NCI-H2107 treated with DMSO at 0.1 percent for 48 hours (cell line): ENCODE measurements around the gene MAMDC2.

Experiments used
- DNase-seq: peaks from one replicate; lab custom pipeline; 2025; ENCODE audit not compliant: unreplicated experiment; lab: John Stamatoyannopoulos, UW

Gene MAMDC2, protein sequence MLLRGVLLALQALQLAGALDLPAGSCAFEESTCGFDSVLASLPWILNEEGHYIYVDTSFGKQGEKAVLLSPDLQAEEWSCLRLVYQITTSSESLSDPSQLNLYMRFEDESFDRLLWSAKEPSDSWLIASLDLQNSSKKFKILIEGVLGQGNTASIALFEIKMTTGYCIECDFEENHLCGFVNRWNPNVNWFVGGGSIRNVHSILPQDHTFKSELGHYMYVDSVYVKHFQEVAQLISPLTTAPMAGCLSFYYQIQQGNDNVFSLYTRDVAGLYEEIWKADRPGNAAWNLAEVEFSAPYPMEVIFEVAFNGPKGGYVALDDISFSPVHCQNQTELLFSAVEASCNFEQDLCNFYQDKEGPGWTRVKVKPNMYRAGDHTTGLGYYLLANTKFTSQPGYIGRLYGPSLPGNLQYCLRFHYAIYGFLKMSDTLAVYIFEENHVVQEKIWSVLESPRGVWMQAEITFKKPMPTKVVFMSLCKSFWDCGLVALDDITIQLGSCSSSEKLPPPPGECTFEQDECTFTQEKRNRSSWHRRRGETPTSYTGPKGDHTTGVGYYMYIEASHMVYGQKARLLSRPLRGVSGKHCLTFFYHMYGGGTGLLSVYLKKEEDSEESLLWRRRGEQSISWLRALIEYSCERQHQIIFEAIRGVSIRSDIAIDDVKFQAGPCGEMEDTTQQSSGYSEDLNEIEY

DNA sequence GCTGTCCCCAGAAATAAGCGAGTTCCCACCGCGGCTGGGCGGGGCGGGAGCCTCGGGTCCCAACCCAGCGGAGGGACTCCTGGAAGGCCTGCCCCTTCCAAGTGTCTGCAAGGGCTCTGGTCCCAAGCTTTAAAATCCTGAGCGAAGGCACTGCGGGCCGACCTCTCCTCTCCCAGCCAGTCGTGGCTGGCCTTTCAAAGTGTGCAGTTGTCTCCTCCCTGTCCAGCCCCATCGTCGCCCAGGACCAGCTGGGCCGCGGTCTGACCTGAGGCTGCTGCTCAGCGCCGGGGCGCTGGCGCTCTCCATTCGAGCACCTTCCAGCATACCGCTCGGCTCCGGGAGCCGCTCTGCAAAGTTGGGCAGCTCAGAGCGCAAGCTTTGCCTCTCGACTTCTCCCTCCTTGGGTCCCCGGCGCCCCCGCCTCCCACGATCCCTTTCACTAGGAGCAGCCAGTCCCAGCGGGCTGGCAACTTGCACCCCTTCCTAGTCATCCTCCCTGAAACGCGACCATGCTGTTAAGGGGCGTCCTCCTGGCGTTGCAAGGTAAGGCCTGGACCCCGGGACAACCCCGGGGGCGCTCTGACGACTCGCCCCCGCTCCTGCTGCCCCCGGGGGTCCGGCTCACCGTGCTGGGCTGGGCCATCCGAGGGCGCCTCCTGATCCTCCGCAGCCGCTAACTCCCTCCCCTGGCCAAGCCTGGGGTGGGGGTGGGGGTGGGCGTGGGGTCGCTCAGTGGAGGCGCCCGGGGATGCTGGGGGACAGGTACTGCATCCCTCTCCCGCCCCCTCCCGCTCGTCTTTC is at the start of gene MAMDC2:
TSS of gene MAMDC2 (plus strand) at position 160 of the 801 bp plus-strand sequence. CDS start at position 510, 350 bp downstream.
- DNase-seq: no peak

DNA sequence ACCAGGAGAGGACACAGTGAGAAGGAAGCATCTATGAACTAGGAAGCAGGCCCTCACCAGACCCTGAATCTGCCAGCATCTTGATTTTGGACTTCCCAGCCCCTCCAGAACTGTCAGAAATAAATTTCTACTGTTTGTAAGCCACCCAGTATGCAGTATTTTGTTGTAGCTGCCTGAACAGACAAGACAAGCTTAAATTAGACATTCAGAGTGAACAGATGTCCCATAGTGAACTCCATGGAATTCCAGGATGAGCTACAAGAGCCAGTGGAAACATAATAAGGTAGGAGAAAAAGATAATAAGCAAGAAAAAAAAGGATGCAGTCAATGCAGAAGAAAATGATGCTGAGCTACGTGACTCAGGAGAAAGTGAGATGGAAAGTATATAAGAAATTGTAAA is 47.8 kb upstream of the MAMDC2 start:
- DNase-seq: no peak

DNA sequence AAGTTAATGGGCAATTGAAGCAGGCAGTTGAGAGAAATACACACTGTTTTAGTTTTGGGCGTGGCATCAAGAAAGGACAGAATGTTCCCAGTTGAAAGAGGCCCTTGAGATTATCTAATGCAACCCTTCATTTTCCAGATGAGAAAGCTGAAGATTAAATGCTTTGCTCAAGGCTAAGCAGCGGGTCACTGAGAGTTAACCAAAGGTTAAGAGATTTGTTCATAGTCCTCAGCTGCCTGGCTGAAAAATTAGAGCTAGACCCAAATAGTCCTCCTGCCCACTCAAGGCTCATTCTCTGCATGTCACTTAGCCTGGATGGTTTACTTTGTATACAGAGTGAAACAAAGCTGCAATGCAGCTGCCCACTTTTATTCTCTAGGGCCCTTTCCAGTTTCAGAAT is 46.7 kb upstream of the MAMDC2 start:
- peak; percentile 6 for DNase-seq

DNA sequence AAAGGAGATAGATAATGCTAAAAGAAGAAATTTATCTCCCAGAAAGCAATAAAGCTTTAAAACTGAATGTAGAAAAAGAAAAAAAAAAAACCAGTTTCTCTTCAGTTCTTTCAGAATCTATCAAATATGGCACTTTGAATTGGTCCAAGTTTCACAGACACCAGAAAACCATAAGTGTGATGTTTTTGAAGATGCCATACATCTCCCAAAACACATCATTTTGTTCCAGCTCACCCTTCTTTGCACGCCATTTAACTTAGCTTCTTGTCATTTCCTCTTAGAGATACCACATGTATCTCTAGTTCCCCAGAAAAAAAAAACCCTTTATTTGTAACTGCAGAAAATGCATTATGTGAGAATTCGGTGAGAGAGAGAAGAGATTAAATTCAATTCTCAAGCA is 46.1 kb upstream of the MAMDC2 start:
- DNase-seq: no peak

DNA sequence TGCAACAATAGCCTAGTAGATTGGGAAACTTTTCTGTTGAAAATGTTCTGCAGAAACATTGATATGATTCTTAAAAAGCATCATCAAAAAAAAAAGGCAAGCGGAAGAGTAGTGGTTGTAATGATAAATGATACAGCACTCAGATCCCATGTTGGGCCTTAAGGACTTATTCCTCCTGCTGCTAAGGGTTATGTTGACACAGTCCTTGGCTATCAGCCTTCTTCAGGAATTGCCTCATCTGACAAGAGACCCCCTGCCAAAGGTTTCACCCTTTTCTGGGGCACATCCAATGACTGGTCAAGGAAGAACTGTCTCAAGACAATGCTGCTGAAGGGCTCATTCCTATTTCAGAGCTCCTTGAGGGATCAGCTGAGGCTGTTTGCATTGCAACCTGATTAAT is 44.3 kb upstream of the MAMDC2 start:
- DNase-seq: no peak

DNA sequence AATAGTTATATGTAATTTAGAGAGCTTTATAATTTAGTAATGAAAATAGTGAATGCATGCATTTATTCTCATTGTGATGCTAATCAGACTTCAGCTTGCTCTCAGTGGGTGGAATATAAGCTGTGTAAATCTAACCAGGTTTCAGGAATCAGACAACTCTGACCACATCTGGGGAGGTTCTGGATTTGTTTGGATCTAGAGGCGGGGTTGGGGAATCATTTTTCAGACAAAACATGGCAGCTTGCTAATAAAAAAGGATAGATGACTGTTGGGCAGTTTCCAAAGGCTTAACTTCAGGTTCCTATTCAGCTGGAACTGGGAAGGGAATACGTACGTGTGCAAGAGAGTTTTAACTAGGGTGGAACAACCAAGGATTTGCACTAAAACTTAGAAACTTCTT is 43.2 kb upstream of the MAMDC2 start:
- DNase-seq: no peak

DNA sequence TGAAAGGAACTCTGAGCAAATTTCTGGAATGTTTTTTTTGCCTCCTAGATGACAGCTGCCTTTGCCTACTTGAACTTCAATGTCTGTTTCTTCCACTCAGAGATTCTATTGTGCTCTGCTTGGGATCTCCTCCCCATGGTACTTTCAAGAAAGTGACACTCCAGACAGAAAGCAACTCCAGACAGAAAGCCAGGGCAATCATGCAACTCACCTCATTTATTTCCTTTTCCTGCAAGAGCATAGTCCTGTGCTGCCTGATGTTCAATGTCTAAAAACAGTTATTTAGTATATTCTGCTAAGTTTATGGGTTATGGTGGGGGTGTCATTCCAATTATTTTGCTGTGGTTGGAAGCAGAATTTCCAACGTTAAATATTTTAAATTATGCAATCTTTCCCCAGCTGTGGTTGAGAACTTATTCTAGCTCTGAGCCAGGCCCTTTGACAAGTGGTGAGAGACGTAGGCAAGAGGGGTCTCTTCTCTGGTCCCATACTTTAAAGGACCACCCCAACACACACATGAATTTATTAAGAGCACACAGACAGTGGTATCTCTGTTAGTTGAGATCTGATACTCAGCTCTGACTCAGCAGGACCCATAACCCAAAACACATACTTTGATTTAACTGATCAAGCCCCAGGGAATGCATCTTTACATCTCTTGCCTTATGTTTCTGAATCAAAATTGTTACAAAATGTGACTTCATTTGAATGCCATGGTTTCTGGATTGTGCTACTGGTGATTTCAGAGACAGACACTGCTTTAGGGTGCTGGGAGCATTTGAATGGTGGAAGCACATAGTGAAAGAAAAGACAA is 39.5 kb upstream of the MAMDC2 start:
- no peak for DNase-seq

DNA sequence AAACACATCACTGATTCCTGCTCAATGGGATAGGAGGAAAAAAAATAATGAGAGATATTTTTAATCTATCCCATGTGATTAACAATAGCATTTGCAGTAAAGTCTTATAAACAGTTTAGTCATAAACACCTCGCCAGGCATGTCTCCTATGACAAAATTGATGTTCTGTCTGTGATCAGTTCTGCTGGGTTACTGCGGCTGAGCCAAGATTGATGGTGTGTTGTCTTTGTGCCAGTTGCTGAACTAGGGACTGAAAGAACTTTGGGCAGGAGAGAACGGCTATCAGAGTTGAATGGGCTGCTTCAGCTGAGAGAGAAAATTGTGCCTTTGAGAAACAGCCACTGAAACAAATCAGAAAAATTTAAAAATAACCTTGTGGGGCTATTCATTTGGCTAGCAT is 37.3 kb upstream of the MAMDC2 start:
- no peak for DNase-seq

DNA sequence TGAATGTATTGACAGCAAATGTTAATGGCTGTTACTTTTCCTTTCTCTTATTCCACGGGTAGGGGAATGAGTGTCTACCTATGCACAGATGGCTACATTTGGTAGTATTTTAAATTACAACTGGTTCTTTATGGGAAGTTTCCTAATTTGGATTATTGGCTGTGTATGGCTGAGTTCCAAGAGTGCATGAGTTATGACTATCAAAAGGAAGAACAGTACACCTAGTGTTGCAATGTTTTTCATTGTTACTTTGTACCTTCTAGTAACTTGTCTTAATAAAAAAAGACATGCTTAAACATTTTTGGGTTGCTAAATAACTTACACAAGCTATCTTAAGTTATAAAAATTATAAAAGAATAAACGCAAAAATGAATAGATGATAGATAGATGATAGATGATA is 35.8 kb upstream of the MAMDC2 start:
- no peak for DNase-seq

DNA sequence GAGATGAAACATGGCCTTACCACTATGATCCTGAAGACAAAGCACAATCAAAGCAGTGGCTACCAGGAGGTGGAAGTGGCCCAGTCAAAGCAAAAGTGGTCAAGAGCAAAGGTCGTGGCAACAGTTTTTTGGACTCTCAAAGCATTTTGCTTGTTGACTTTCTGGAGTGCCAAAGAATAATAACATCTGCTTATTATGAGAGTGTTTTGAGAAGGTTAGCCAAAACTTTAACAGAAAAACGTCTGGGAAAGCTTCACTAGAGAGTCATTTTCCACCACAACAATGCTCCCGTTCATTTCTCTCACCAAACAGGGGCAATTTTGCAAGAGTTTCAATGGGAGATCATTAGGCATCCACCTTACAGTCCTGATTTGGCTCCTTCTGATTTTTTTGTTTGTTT is 33.6 kb upstream of the MAMDC2 start:
- no peak for DNase-seq

DNA sequence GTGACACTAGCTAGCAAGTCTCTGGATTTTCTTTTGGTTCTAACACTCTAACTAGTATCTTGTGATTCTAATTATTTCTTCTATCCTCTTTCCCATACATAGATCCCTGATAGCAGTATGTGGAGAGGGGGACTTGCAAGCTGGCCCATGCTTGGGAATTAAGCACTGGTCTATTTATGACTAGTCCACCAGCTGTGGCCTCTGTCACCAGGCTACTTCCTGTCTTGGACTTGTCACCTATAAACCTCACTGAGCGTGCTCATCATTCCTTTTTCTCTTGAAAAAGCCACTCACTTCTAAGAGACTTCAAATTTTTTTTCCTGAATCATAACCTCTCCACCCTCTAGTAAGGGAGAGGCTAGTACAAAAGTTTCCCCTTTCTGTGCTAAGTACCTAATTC is 32.3 kb upstream of the MAMDC2 start:
- DNase-seq: no peak

DNA sequence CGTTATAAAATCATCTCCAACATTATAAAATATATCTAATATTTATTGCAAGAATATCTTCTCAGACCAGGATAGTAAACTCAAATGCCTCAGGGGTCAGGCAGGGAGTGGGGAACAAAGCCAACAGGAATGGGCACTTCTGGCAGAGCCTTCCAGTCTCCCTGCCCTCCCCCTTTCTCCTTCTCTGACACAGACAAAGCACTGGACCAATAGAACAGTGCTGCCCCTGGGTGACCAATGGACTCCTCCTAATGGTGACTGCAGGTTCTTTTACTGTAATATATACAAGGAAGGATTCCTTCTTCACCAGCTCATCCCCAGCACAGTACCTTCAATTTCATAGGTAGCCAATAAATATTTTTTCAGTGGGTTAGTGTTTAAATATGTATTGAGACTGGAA is 31.1 kb upstream of the MAMDC2 start:
- no peak for DNase-seq

DNA sequence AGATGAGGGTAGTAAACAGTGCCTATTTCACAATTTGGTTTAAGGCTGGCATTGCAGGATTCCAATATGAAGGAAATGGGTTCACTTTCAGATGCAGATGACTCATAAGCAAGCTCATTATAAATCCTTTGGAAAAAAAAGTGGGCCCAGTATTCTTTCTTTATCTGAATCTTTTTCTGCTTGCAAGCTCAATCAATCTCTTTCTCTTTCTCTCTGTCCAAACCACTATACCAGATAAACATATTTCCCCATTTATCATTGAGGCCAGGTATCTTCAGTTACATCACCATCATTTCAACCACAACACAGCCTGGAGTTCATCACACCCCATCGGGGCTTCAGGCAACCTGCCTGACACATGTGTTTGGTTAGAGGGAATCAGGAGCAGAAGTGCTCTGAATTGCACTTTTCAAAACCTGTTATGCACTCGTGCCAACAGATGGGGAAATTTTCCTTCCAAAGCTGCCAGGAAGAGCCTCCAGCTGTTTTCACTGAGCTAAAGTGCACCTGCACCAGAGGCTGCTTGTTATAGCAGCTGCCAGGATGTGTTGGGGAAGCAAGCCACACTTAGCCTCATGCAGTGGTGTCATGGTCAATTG is 30.0 kb upstream of the MAMDC2 start:
- no peak for DNase-seq

DNA sequence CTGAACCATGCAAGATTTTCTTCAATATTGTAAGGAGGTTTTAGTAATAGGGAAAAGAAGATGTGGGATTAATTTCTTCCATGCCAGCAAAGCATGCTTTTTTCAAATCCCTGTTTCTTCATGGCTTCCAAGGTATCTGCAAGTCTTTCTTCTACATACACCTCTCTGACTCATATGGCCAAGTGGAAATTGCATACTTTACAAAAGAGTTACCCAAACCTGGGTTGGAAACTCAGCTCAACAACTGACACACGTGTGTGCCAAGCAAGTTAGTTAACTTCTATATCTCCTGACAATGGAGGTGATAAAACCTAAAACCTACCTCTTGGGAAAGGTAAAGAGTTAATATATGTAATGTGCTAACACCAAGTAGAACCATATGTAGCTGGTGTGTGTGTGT is 28.5 kb upstream of the MAMDC2 start:
- no peak for DNase-seq

DNA sequence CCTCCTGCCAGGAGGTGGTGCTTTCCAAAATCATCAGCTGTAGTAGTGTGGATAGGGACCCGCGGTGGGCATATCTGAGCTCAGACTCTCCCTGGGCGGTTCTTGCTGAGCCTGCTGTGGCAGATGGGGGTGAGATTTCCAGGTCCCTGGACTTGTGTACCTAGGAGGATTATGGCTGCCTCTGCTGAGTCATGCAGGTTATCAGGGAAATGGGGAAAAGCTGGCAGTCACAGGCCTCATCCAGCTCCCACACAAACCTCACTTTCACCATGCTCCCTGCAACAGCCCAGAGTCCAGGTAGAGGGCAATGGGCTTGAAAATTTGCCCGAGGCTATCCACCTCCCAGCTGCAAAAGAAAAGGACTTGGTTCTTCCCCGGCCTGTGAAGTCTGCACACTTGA is 23.4 kb upstream of the MAMDC2 start:
- no peak for DNase-seq

DNA sequence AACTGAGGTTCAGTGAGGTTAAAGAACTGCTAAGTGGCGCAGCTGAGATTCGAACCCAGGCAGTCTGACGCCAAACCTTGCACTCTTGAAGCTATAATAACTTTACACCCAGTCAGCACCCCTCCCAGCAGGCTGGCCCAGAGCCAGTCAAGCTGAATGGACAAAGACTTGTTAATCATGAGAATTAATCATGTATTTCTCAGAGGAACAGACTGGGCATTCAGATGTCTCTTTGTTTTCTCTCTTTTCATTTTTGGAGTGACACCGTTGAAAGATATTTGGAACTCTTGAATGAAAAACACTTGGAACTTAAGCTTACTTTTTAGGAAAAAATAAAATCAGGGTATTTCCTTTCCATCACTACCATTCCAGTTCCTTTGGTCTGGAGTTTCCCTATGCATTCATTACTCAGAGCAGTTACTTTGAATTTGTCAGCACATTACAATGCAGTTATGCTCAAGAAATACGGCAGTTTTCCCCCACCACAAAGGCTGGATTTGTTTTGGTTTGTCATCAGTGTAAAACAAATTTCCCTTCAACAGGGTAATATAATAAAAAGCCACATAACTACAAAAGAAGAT is 22.6 kb upstream of the MAMDC2 start:
- no peak for DNase-seq

DNA sequence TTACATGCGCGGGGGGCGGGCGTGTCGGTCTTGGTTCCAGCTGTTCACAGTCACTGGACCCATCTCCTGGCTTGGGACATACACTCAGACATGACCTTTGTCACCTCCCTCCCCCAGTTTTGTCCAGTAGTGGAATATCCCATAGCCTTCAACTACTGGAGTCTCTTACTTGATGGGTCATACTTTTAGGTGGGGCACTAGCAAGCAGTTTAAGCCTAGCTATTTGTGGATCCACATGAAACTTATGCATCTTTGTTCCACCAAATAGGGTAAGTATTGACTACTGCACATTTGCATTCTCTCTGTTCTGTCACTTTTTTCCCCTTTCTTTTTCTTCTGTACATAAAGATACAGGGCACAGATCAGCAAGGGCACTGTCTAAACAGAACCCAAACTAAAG is 15.4 kb upstream of the MAMDC2 start:
- DNase-seq: no peak

DNA sequence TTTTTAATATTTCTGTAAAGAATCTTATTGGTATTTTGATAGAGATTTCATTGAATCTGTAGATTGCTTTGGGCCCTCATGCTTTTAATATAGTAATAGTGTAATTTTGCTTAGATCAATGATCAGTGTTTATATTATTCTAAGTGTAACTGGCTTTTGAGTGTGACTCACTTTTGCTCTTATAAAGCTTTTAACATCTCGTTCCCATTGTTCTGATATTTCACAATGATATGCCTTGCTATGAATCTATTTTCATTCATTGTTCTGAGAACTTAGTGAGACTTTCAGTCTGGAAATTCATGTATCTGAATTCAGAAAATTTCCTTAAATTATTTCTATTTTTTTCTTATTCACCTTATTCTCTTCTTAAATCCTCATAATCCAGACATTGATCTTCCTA is 13.5 kb upstream of the MAMDC2 start:
- no peak for DNase-seq

DNA sequence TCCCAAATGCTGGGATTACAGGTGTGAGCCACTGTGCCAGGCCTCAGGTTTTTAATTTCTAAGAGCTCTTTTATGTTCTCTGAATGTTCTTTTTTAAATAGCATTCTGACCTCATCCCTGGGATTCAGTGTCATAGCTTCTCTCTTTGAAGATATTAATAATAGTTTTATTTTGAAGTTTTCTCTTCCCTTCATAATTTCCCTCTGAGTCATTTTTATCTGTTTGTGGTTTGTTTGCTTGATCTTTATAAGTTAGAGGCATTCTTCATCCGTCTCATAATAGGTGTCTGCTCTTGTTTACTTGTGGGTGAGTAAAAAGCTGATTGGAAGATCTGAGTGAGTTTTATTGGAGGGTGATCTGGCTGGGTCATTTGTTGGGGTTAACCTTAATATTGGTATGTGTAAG is 12.5 kb upstream of the MAMDC2 start:
- DNase-seq: no peak

DNA sequence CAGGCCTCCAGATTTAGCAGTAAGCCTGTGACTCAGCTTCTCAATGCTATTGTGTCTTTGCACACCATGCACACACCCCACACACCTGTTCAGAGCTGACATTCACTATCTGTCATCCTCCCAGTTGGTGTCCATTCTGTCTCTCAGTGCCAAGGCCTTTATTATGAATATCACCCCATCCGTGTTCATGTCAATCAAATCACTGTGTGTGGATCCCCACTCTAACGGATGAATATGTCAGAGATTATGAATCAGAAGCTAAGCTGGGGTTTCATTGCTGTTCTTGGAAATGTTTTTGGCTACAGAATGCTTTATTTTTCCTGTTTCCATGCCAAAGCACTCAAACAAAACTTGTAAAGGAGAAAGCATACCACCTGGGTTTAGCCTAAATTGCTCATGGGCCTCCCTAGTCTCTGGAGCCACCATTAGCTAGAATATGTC is 9.4 kb upstream of the MAMDC2 start:
- DNase-seq: no peak
